ENCODE data around the gene ZBTB5. TPM values are rescaled to one million over a fixed set of nuclear protein-coding genes. Genes with fewer than 3 reads are reported as not detected.

ZBTB5 gene
- total and polyA plus RNA-seq, 9 of the 15 experiments (the other 6 are each of a cell fraction or from before 2014, with no cell fraction given), result 2.3 to 43.2 (median 15.5) TPM

DNA sequence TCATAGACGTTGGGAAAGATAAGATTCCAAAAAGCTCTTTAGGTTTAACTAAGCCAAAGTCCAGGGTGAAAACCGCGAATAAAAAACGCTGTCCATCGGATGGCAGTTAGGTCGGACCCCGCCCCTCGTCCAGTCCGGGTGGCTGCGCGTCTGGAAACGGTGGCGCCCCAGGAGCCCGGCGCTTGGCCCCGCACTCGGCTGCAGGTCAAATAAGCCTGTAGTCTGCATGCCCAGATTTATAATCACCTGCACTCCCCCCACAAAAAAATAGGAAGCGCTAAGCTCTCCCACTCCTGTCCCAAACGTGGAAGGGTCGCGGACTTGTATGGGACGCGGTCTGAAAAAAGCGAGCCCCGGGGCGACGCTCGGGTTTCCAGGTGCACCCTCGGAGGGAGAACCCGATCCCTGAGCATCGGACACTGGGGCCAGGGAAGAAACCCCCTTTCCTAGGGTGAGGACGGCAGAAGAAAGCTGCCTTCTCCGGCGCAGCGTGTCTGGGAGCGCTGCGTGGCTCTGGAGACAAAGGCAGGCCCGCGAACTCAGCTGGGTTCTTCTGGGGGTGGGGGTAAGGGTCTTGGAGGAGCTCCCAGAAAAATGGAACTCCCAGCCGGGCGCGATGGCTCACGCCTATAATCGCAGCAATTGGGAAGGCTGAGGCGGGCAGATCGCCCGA is 923 bp upstream of the ZBTB5 start (continued):
- TF ChIP-seq DACH1 (IDR thresholded peaks at IDR 0.05; ENCODE audit: partially characterized antibody), result peak; percentile 79
- no peak for TF ChIP-seq ZNF263 (CRISPR knock-in tag; IDR thresholded peaks at IDR 0.05; ENCODE audit: borderline replicate concordance)
- no peak for TF ChIP-seq ZKSCAN3 (CRISPR knock-in tag; IDR thresholded peaks at IDR 0.05)
- TF ChIP-seq, protein P1, sequence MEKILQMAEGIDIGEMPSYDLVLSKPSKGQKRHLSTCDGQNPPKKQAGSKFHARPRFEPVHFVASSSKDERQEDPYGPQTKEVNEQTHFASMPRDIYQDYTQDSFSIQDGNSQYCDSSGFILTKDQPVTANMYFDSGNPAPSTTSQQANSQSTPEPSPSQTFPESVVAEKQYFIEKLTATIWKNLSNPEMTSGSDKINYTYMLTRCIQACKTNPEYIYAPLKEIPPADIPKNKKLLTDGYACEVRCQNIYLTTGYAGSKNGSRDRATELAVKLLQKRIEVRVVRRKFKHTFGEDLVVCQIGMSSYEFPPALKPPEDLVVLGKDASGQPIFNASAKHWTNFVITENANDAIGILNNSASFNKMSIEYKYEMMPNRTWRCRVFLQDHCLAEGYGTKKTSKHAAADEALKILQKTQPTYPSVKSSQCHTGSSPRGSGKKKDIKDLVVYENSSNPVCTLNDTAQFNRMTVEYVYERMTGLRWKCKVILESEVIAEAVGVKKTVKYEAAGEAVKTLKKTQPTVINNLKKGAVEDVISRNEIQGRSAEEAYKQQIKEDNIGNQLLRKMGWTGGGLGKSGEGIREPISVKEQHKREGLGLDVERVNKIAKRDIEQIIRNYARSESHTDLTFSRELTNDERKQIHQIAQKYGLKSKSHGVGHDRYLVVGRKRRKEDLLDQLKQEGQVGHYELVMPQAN (IDR thresholded peaks at IDR 0.05; ENCODE audit: borderline replicate concordance), result peak; percentile 34
- 0 out of 2 replicates have a peak, but pooled peaks have one; percentile 21 for TF ChIP-seq ZNF644 (tag; IDR thresholded peaks at IDR 0.05; ENCODE audit: low read depth)
- TF ChIP-seq ZEB2 (IDR thresholded peaks at IDR 0.05), result 0 out of 2 replicates have a peak, but pooled peaks have one; percentile 14
- TF ChIP-seq ETV6 (IDR thresholded peaks at IDR 0.05; ENCODE audit: borderline replicate concordance in 1 of 2, low read depth in 2 of 2, low read length in 1 of 2), result no peak
- TF ChIP-seq ETV6 (CRISPR knock-in tag; IDR thresholded peaks at IDR 0.05; ENCODE audit: borderline replicate concordance), result 0 out of 2 replicates have a peak, but pooled peaks have one; percentile 24
- no peak for TF ChIP-seq XRCC3 (IDR thresholded peaks at IDR 0.05)
- TF ChIP-seq, protein P2, sequence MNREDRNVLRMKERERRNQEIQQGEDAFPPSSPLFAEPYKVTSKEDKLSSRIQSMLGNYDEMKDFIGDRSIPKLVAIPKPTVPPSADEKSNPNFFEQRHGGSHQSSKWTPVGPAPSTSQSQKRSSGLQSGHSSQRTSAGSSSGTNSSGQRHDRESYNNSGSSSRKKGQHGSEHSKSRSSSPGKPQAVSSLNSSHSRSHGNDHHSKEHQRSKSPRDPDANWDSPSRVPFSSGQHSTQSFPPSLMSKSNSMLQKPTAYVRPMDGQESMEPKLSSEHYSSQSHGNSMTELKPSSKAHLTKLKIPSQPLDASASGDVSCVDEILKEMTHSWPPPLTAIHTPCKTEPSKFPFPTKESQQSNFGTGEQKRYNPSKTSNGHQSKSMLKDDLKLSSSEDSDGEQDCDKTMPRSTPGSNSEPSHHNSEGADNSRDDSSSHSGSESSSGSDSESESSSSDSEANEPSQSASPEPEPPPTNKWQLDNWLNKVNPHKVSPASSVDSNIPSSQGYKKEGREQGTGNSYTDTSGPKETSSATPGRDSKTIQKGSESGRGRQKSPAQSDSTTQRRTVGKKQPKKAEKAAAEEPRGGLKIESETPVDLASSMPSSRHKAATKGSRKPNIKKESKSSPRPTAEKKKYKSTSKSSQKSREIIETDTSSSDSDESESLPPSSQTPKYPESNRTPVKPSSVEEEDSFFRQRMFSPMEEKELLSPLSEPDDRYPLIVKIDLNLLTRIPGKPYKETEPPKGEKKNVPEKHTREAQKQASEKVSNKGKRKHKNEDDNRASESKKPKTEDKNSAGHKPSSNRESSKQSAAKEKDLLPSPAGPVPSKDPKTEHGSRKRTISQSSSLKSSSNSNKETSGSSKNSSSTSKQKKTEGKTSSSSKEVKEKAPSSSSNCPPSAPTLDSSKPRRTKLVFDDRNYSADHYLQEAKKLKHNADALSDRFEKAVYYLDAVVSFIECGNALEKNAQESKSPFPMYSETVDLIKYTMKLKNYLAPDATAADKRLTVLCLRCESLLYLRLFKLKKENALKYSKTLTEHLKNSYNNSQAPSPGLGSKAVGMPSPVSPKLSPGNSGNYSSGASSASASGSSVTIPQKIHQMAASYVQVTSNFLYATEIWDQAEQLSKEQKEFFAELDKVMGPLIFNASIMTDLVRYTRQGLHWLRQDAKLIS (CRISPR knock-in tag; IDR thresholded peaks at IDR 0.05), result peak; percentile 71; the same call in 1 of the 2 replicates
- peak; percentile 63 for TF ChIP-seq CHD1 (IDR thresholded peaks at IDR 0.05; ENCODE audit: low read length)
- TF ChIP-seq TFAP4 (CRISPR knock-in tag; IDR thresholded peaks at IDR 0.05; ENCODE audit: borderline replicate concordance), result peak; percentile 97
- peak in 1 of 2 experiments; percentile 14; a peak in 1 of 4 replicates for TF ChIP-seq HDAC1 (IDR thresholded peaks at IDR 0.05)
- TF ChIP-seq BHLHE40 (IDR thresholded peaks at IDR 0.05; ENCODE audit: low read length), result peak; percentile 5; the same call in 1 of the 2 replicates
- TF ChIP-seq RB1 (IDR thresholded peaks at IDR 0.05; ENCODE audit: low read depth), result 0 out of 2 replicates have a peak, but pooled peaks have one; percentile 25
- TF ChIP-seq SUPT5H (IDR thresholded peaks at IDR 0.05), result 0 out of 2 replicates have a peak, but pooled peaks have one; percentile 86
- TF ChIP-seq, protein P3, sequence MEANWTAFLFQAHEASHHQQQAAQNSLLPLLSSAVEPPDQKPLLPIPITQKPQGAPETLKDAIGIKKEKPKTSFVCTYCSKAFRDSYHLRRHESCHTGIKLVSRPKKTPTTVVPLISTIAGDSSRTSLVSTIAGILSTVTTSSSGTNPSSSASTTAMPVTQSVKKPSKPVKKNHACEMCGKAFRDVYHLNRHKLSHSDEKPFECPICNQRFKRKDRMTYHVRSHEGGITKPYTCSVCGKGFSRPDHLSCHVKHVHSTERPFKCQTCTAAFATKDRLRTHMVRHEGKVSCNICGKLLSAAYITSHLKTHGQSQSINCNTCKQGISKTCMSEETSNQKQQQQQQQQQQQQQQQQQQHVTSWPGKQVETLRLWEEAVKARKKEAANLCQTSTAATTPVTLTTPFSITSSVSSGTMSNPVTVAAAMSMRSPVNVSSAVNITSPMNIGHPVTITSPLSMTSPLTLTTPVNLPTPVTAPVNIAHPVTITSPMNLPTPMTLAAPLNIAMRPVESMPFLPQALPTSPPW (CRISPR knock-in tag; IDR thresholded peaks at IDR 0.05), result no peak
- TF ChIP-seq SMAD4 (CRISPR knock-in tag; conservative IDR thresholded peaks at IDR 0.05), result peak; percentile 5; the same call in 1 of the 2 replicates
- peak; percentile 34; the same call in 1 of the 2 replicates for TF ChIP-seq NFRKB (IDR thresholded peaks at IDR 0.05; ENCODE audit: low read depth)
- TF ChIP-seq CREM (IDR thresholded peaks at IDR 0.05; ENCODE audit: low read depth), result peak; percentile 13; the same call in 1 of the 2 replicates

Measured in K562 (cell line).